ENCODE data around the gene CLSTN1. TPM values are rescaled to one million over a fixed set of nuclear protein-coding genes. Genes with fewer than 3 reads are reported as not detected.

The CLSTN1 gene
- total RNA-seq, 1 experiment from 2014 or later, result 100 TPM

DNA sequence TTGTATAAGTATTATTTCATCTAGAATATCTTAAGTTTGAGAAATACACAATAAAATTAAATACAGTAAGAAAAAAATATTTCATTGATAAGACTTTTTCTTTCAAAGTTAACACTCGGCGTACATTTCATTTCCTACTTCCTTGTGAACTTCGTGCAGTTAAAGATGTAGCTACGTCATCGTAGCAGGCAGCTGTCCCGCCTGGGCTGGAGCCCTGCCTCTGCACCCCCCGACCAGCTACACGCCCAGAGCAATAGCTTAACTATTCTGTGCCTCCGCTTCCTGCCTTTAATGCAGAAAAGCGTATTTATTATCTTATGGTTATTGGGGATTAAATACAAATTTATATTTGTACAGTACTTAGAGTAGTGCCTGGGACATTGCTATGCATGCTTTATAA lies 53.5 kb downstream of the CLSTN1 start:
- H3K27me3 ChIP-seq (ENCODE audit: insufficient read depth, low read length), result no peaks in the 10 kb centered on the region
- H4K8ac ChIP-seq (replicated peaks; ENCODE audit: insufficient read length, low read depth, low read length), result no peak overlapping the region
- no peaks in the 10 kb centered on the region; the same call in 1 of the 2 replicates for H3K79me2 ChIP-seq (ENCODE audit: insufficient read depth, low read length)
- H3K9me3 ChIP-seq (ENCODE audit: control insufficient read depth, low read depth, low read length), result no peaks in the 10 kb centered on the region
- no peak overlapping the region for H3K4me2 ChIP-seq (ENCODE audit: insufficient read depth, insufficient read length, low read length)
- H2BK5ac ChIP-seq (ENCODE audit: insufficient read length, low read length), result no peak overlapping the region
- Mint-ChIP-seq H3K9me3 (no peaks in the 10 kb centered on the region), H3K27me3 (ENCODE audit: low read depth) (no peaks in the 10 kb centered on the region), H3K4me1 (peaks cover 18 to 22% of the 10 kb centered on the region in 2 experiments), H3K27ac (no peak overlapping the region), H3K4me3 (no peak overlapping the region), H3K36me3 (ENCODE audit: insufficient read depth in 1 of 3, low read depth in 3 of 3) (peaks cover 13 to 27% (median 24%) of the 10 kb centered on the region in 3 experiments; a peak in 6 of 7 replicates)
- no peak overlapping the region for H3K56ac ChIP-seq (ENCODE audit: insufficient read length, low read depth, low read length)
- H2AK5ac ChIP-seq (ENCODE audit: insufficient read length, low read length), result no peak overlapping the region
- no CpG with 5 or more reads among the region's 10 CpGs for WGBS (ENCODE audit: extremely low coverage, insufficient read length, low lambda C conversion rate)
- H2AFZ ChIP-seq (ENCODE audit: low read length), result no peak overlapping the region
- H4K20me1 ChIP-seq (ENCODE audit: control insufficient read depth, insufficient read depth, insufficient read length), result no peaks in the 10 kb centered on the region
- no peak overlapping the region for H2BK120ac ChIP-seq (ENCODE audit: low read depth, low read length, poor library complexity, severe bottlenecking)
- no peak overlapping the region for H3K27ac ChIP-seq (ENCODE audit: insufficient read length, low read depth, low read length)
- no peak overlapping the region for H4K91ac ChIP-seq (ENCODE audit: insufficient read length, low read depth, low read length)
- H2BK15ac ChIP-seq (ENCODE audit: low read depth, low read length), result no peak overlapping the region
- TF ChIP-seq, protein P1, sequence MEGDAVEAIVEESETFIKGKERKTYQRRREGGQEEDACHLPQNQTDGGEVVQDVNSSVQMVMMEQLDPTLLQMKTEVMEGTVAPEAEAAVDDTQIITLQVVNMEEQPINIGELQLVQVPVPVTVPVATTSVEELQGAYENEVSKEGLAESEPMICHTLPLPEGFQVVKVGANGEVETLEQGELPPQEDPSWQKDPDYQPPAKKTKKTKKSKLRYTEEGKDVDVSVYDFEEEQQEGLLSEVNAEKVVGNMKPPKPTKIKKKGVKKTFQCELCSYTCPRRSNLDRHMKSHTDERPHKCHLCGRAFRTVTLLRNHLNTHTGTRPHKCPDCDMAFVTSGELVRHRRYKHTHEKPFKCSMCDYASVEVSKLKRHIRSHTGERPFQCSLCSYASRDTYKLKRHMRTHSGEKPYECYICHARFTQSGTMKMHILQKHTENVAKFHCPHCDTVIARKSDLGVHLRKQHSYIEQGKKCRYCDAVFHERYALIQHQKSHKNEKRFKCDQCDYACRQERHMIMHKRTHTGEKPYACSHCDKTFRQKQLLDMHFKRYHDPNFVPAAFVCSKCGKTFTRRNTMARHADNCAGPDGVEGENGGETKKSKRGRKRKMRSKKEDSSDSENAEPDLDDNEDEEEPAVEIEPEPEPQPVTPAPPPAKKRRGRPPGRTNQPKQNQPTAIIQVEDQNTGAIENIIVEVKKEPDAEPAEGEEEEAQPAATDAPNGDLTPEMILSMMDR (conservative IDR thresholded peaks at IDR 0.05), result no peak
- H3T11ph ChIP-seq (ENCODE audit: low read length), result no peak overlapping the region
- H3K4me1 ChIP-seq (ENCODE audit: insufficient read depth, low read length), result no peaks in the 10 kb centered on the region
- H2BK12ac ChIP-seq (ENCODE audit: insufficient read length, low read depth, low read length), result no peak overlapping the region
- no peaks in the 10 kb centered on the region for H3K23me2 ChIP-seq (ENCODE audit: insufficient read length, low read depth, low read length, poor library complexity, severe bottlenecking)
- no peak overlapping the region for H4K5ac ChIP-seq (ENCODE audit: insufficient read length, low read depth, low read length)
- no peak overlapping the region for H3K23ac ChIP-seq (ENCODE audit: insufficient read length, low read depth, low read length)
- no peaks in the 10 kb centered on the region for H3K79me1 ChIP-seq (ENCODE audit: insufficient read depth, low read depth, low read length, poor library complexity, severe bottlenecking)
- H3K4ac ChIP-seq (ENCODE audit: low read depth, low read length), result no peak overlapping the region
- no peak overlapping the region for H2BK20ac ChIP-seq (ENCODE audit: low read depth, low read length, poor library complexity, severe bottlenecking)
- no peak overlapping the region for H3K14ac ChIP-seq (ENCODE audit: insufficient read depth, low read length)
- DNase-seq, result no peak
- H3K9ac ChIP-seq (ENCODE audit: extremely low read depth, insufficient read length, low read length), result no peak overlapping the region
- H3K18ac ChIP-seq (ENCODE audit: insufficient read length, low read depth, low read length), result no peak overlapping the region
